ENCODE data around the gene ZNF280B. TPM values are rescaled to one million over a fixed set of nuclear protein-coding genes. Genes with fewer than 3 reads are reported as not detected.
"Not testable (repeated sequence)": the region's sequence is repeated elsewhere in the genome, so short reads cannot be mapped to it uniquely, and the experiment has no call there.

Gene ZNF280B
- polyA plus RNA-seq, 4 donors, result 0.31 to 2.1 TPM; not detected in 2

DNA sequence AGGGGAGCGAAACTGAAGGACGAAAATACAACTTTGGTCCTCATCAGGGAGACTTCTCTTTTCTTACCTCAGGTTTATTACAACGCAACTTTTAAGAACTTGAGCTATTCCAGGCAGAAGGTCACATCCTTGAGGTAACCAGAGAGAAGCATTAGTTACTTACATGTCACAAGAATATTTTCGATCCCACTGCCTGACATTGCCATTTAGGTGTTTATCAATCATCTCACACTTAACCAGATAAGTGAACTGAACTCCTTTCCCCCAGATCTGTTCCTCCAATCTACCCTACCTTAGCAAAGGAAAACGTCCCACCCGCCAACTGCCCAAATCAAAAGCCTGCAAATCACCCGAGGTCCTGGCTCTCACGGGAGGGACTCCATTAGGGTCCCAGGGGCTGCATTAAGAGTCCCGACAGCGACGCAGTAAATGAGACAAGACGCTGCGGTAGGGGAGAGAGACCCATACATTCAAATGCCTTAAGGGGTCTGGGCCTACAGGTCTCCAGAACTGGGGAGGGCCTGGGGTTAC lies 734 bp downstream of the ZNF280B start:
- H3K4me3 ChIP-seq (ENCODE audit: low read depth in 1 of 3, low read length in 3 of 3), result peak overlapping the region; percentile 60 to 73 (median 70)
- WGBS, 3 donors, result 35 to 38% (median 38%) methylated on average over 13 of the region's 13 CpGs
- DNase-seq, result peak in 1 of 2 donors; percentile 17

DNA sequence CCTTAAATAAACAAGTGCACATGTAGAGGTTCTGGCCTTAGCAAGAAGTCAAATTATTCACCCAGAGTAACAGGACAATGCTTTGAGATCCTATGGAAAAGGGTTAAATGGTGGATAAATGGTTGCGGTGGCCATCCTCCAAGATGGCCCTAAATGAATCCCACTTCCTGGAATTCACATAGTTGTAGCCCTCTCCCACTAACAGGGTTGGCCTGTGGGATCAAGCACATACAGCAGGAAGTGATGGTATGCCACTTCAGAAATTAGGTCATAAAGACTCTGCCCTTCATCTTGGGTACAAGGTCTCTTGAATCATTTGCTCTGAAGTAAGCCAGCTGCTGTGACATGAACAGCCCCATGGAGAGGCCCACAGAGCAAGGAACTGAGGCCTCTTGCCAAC lies 1.8 kb downstream of the ZNF280B start:
- no peak overlapping the region for H3K4me3 ChIP-seq (ENCODE audit: low read depth in 1 of 3, low read length in 3 of 3)
- H3K27me3 ChIP-seq (ENCODE audit: control insufficient read depth in 3 of 3, insufficient read depth in 3 of 3, low read length in 3 of 3), result no peaks in the 10 kb centered on the region
- H3K4me1 ChIP-seq (ENCODE audit: control insufficient read depth in 3 of 3, insufficient read depth in 2 of 3, low read depth in 1 of 3, low read length in 2 of 3), result peaks cover 0 to 3% (median 0%) of the 10 kb centered on the region in 3 donors
- DNase-seq (peak in 1 of 2 donors; percentile 12), FAIRE-seq (no peak)
- no peaks in the 10 kb centered on the region for H3K36me3 ChIP-seq (ENCODE audit: control insufficient read depth in 3 of 3, insufficient read depth in 2 of 3, low read depth in 1 of 3, low read length in 3 of 3)
- WGBS, 3 donors, result 94 to 100% (median 100%) methylated on average over 1 of the region's 1 CpG
- peaks cover 0 to 3% of the 10 kb centered on the region in 2 donors for H3K9me3 ChIP-seq (ENCODE audit: control insufficient read depth in 2 of 2, insufficient read depth in 1 of 2, low read depth in 1 of 2, low read length in 1 of 2)
- no peak overlapping the region for H3K27ac ChIP-seq (ENCODE audit: low read depth in 1 of 3, low read length in 2 of 3)

More for the DNA sequence above, 734 bp downstream of the ZNF280B start:
- Histone ChIP-seq H3K4me1 (ENCODE audit: control insufficient read depth in 3 of 3, insufficient read depth in 2 of 3, low read depth in 1 of 3, low read length in 2 of 3) (peaks cover 0 to 3% (median 0%) of the 10 kb centered on the region in 3 donors), H3K36me3 (ENCODE audit: control insufficient read depth in 3 of 3, insufficient read depth in 2 of 3, low read depth in 1 of 3, low read length in 3 of 3) (no peaks in the 10 kb centered on the region), H3K27me3 (ENCODE audit: control insufficient read depth in 3 of 3, insufficient read depth in 3 of 3, low read length in 3 of 3) (no peaks in the 10 kb centered on the region), H3K9me3 (ENCODE audit: control insufficient read depth in 2 of 2, insufficient read depth in 1 of 2, low read depth in 1 of 2, low read length in 1 of 2) (peaks cover 0 to 3% of the 10 kb centered on the region in 2 donors), H3K27ac (ENCODE audit: low read depth in 1 of 3, low read length in 2 of 3) (no peak overlapping the region)
- no peak for FAIRE-seq

DNA sequence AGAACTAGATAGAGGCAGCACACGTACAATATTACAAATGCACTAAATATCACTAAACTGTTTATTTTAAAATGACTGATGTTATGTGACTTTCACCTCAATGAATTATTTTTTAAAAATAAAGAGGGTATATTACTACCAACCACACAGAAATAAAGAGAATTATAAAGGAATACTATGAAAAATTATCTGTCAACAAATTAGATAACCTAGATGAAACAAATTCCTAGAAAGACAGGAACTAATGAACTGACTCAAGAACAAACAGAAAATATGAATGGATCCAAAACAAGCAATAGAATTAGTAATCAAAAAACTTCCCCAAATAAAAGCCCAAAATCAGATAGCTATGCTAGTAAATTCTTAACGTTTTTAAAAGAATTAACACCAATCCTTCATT lies 10.3 kb downstream of the ZNF280B start:
- Histone ChIP-seq H3K27ac (ENCODE audit: low read depth in 1 of 3, low read length in 2 of 3) (no peak overlapping the region), H3K27me3 (ENCODE audit: control insufficient read depth in 3 of 3, insufficient read depth in 3 of 3, low read length in 3 of 3) (no peaks in the 10 kb centered on the region), H3K9me3 (ENCODE audit: control insufficient read depth in 2 of 2, insufficient read depth in 1 of 2, low read depth in 1 of 2, low read length in 1 of 2) (no peaks in the 10 kb centered on the region), H3K36me3 (ENCODE audit: control insufficient read depth in 3 of 3, insufficient read depth in 2 of 3, low read depth in 1 of 3, low read length in 3 of 3) (no peaks in the 10 kb centered on the region), H3K4me1 (ENCODE audit: control insufficient read depth in 3 of 3, insufficient read depth in 2 of 3, low read depth in 1 of 3, low read length in 2 of 3) (no peaks in the 10 kb centered on the region), H3K4me3 (ENCODE audit: low read depth in 1 of 3, low read length in 3 of 3) (no peak overlapping the region)
- 83 to 85% (median 83%) methylated on average over 2 of the region's 2 CpGs for WGBS, 3 donors
- no peak for DNase-seq
- no peak for FAIRE-seq

- not testable (repeated sequence) for DNase-seq; H3K27me3 ChIP-seq (ENCODE audit: control insufficient read depth in 3 of 3, insufficient read depth in 3 of 3, low read length in 3 of 3); H3K27ac ChIP-seq (ENCODE audit: low read depth in 1 of 3, low read length in 2 of 3); H3K36me3 ChIP-seq (ENCODE audit: control insufficient read depth in 3 of 3, insufficient read depth in 2 of 3, low read depth in 1 of 3, low read length in 3 of 3); H3K9me3 ChIP-seq (ENCODE audit: control insufficient read depth in 2 of 2, insufficient read depth in 1 of 2, low read depth in 1 of 2, low read length in 1 of 2); FAIRE-seq; H3K4me3 ChIP-seq (ENCODE audit: low read depth in 1 of 3, low read length in 3 of 3); H3K4me1 ChIP-seq (ENCODE audit: control insufficient read depth in 3 of 3, insufficient read depth in 2 of 3, low read depth in 1 of 3, low read length in 2 of 3)
- 95 to 96% (median 96%) methylated on average over 3 of the region's 3 CpGs for WGBS, 3 donors
Measured at GRCh38 chr22:22491589-22491988, 17.0 kb downstream of the ZNF280B start.

DNA sequence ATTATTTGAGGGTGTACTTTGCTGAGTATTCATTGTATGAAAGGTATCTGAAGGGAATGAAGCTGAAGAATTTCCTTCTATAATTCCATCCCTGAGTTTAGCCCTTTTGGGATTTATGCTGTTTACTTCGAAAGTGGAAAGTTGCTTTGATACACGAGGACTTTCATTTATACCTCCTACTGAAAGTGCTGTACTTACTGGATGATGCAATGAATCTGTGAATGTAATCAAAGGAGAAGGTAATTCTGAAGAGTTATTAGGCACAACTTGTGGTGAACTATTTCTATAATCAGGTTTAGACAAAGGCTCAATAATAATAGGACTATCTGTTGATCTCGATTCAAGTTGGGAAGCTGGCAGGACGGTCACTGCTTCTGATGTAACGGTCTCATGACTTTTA lies 19.8 kb downstream of the ZNF280B start:
- DNase-seq (no peak), FAIRE-seq (no peak)
- Histone ChIP-seq H3K27ac (ENCODE audit: low read depth in 1 of 3, low read length in 2 of 3) (no peak overlapping the region), H3K4me1 (ENCODE audit: control insufficient read depth in 3 of 3, insufficient read depth in 2 of 3, low read depth in 1 of 3, low read length in 2 of 3) (no peaks in the 10 kb centered on the region), H3K9me3 (ENCODE audit: control insufficient read depth in 2 of 2, insufficient read depth in 1 of 2, low read depth in 1 of 2, low read length in 1 of 2) (no peaks in the 10 kb centered on the region), H3K27me3 (ENCODE audit: control insufficient read depth in 3 of 3, insufficient read depth in 3 of 3, low read length in 3 of 3) (no peaks in the 10 kb centered on the region), H3K4me3 (ENCODE audit: low read depth in 1 of 3, low read length in 3 of 3) (no peak overlapping the region), H3K36me3 (ENCODE audit: control insufficient read depth in 3 of 3, insufficient read depth in 2 of 3, low read depth in 1 of 3, low read length in 3 of 3) (peaks cover 0 to 8% (median 0%) of the 10 kb centered on the region in 3 donors)
- WGBS, 3 donors, result 90% methylated on average over 5 of the region's 5 CpGs

DNA sequence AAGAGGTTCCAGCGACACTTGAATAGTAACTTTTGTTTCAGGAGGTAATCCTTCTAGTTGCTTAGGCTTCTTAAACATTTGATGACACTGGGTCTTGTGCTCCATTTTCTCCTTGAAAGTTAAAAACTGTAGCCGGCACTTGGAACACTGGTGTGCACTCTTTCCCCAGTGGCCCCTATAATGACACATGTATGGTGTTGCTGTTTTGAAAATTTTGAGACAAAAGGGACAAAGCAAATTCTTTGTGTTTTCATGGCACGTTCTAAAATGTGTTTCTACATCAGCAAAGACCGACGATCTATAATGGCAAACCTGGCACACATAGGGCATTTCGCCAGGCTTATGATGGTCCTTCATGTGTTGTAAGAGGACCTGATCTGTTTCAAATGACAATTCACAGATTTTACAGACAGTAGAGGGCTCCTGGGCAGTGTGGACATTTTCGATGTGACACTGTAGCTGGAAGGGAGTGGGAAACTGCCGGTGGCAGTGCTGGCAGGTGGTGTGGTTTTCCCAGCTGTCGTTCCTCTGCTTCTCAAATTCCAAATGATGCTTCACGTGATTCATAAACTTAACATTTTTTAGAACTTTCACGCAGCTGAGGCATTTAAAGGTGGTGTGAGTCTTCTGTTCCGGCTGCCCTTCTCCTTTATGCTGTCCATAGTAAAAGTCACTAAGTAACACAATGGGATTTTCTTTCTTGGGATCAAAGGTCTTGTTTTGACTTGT lies 20.5 kb downstream of the ZNF280B start:
- peaks cover 0 to 8% (median 0%) of the 10 kb centered on the region in 3 donors for H3K36me3 ChIP-seq (ENCODE audit: control insufficient read depth in 3 of 3, insufficient read depth in 2 of 3, low read depth in 1 of 3, low read length in 3 of 3)
- DNase-seq (no peak), FAIRE-seq (no peak)
- H3K9me3 ChIP-seq (ENCODE audit: control insufficient read depth in 2 of 2, insufficient read depth in 1 of 2, low read depth in 1 of 2, low read length in 1 of 2), result no peaks in the 10 kb centered on the region
- H3K4me3 ChIP-seq (ENCODE audit: low read depth in 1 of 3, low read length in 3 of 3), result no peak overlapping the region
- no peaks in the 10 kb centered on the region for H3K27me3 ChIP-seq (ENCODE audit: control insufficient read depth in 3 of 3, insufficient read depth in 3 of 3, low read length in 3 of 3)
- 91 to 93% (median 92%) methylated on average over 12 of the region's 12 CpGs for WGBS, 3 donors
- no peak overlapping the region for H3K27ac ChIP-seq (ENCODE audit: low read depth in 1 of 3, low read length in 2 of 3)
- H3K4me1 ChIP-seq (ENCODE audit: control insufficient read depth in 3 of 3, insufficient read depth in 2 of 3, low read depth in 1 of 3, low read length in 2 of 3), result no peaks in the 10 kb centered on the region

GRCh38 chr22:22487059-22487458 lies 21.5 kb downstream of the ZNF280B start:
- FAIRE-seq (no peak), DNase-seq (no peak)
- Histone ChIP-seq H3K36me3 (ENCODE audit: control insufficient read depth in 3 of 3, insufficient read depth in 2 of 3, low read depth in 1 of 3, low read length in 3 of 3) (peaks cover 0 to 8% (median 0%) of the 10 kb centered on the region in 3 donors), H3K4me3 (ENCODE audit: low read depth in 1 of 3, low read length in 3 of 3) (no peak overlapping the region), H3K9me3 (ENCODE audit: control insufficient read depth in 2 of 2, insufficient read depth in 1 of 2, low read depth in 1 of 2, low read length in 1 of 2) (no peaks in the 10 kb centered on the region), H3K27me3 (ENCODE audit: control insufficient read depth in 3 of 3, insufficient read depth in 3 of 3, low read length in 3 of 3) (no peaks in the 10 kb centered on the region), H3K4me1 (ENCODE audit: control insufficient read depth in 3 of 3, insufficient read depth in 2 of 3, low read depth in 1 of 3, low read length in 2 of 3) (no peaks in the 10 kb centered on the region), H3K27ac (ENCODE audit: low read depth in 1 of 3, low read length in 2 of 3) (no peak overlapping the region)
- 95 to 98% (median 97%) methylated on average over 6 of the region's 6 CpGs for WGBS, 3 donors

- FAIRE-seq, result no peak
- H3K4me1 ChIP-seq (ENCODE audit: control insufficient read depth in 3 of 3, insufficient read depth in 2 of 3, low read depth in 1 of 3, low read length in 2 of 3), result no peaks in the 10 kb centered on the region
- 88 to 99% (median 95%) methylated on average over 4 of the region's 4 CpGs for WGBS, 3 donors
- DNase-seq, result no peak
- H3K4me3 ChIP-seq (ENCODE audit: low read depth in 1 of 3, low read length in 3 of 3), result no peak overlapping the region
- H3K9me3 ChIP-seq (ENCODE audit: control insufficient read depth in 2 of 2, insufficient read depth in 1 of 2, low read depth in 1 of 2, low read length in 1 of 2), result no peaks in the 10 kb centered on the region
- H3K27me3 ChIP-seq (ENCODE audit: control insufficient read depth in 3 of 3, insufficient read depth in 3 of 3, low read length in 3 of 3), result no peaks in the 10 kb centered on the region
- no peak overlapping the region for H3K27ac ChIP-seq (ENCODE audit: low read depth in 1 of 3, low read length in 2 of 3)
- H3K36me3 ChIP-seq (ENCODE audit: control insufficient read depth in 3 of 3, insufficient read depth in 2 of 3, low read depth in 1 of 3, low read length in 3 of 3), result peaks cover 0 to 6% (median 0%) of the 10 kb centered on the region in 3 donors
Measured at GRCh38 chr22:22486132-22486899, 22.2 kb downstream of the ZNF280B start.

All from small intestine (tissue), 7 donors.